ENCODE results near the gene PPP2R2D. TPM values are rescaled to one million over a fixed set of nuclear protein-coding genes. Genes with fewer than 3 reads are reported as not detected.
"Not testable (repeated sequence)": the region's sequence is repeated elsewhere in the genome, so short reads cannot be mapped to it uniquely, and the experiment has no call there.

PPP2R2D gene
- total RNA-seq, 1 donor: 24.2 TPM

DNA sequence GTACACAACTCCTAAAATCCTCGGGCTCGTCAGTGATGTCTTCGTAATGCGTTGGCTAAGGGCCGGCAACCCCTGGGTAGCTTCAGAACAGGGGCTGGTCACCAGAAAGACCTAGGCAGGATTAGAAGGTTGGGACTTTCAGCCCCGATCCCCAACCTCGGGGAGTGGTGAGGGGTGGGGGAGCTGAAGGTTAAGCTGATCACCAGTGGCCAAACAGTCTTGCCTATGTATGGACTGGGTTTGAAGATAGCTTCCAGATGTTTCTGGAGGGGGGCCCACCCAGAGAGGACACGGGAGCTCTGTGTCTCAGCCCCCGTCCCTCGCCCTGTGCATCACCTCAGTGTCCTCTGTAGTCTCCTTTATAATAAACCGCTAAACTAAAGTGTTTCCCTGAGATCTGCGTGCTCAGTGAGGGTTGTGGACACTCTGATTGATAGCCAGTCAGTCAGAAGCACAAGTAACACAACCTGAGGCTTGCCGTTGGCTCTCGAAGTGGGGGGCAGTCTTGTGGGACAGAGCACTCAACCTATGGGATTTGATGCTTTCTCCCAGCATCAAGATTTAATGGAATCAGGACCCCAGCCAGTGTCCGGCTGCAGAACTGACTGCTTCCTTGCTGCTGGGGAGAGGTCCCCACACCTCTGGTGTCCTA is 10.0 kb downstream of the PPP2R2D start:
- TF ChIP-seq, protein P1, sequence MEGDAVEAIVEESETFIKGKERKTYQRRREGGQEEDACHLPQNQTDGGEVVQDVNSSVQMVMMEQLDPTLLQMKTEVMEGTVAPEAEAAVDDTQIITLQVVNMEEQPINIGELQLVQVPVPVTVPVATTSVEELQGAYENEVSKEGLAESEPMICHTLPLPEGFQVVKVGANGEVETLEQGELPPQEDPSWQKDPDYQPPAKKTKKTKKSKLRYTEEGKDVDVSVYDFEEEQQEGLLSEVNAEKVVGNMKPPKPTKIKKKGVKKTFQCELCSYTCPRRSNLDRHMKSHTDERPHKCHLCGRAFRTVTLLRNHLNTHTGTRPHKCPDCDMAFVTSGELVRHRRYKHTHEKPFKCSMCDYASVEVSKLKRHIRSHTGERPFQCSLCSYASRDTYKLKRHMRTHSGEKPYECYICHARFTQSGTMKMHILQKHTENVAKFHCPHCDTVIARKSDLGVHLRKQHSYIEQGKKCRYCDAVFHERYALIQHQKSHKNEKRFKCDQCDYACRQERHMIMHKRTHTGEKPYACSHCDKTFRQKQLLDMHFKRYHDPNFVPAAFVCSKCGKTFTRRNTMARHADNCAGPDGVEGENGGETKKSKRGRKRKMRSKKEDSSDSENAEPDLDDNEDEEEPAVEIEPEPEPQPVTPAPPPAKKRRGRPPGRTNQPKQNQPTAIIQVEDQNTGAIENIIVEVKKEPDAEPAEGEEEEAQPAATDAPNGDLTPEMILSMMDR (IDR thresholded peaks at IDR 0.05; ENCODE audit: insufficient read depth, low read length): no peak
- no peak overlapping the region for H3K4me3 ChIP-seq (ENCODE audit: low read depth, low read length)

DNA sequence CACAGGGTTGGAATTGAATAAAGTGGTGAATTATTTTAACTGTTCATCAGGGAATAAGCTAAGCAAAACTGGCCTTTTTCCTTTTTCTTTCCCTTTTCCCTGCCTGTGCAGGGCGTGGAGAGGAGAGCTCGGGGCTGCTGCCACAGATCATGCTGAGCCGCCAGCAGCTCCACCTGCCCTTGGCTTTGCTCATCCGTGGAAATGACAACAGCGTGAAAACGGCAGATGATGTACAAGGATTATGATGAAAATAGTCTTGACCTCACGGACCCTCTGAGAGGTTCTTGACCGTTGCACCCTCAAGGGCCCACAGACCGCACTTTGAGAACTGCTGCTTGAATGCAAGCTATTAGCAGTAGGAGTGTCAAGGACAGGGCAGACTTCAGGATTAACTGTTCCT is 10.6 kb downstream of the PPP2R2D start:
- TF ChIP-seq, protein P1 (IDR thresholded peaks at IDR 0.05; ENCODE audit: insufficient read depth, low read length): no peak
- H3K4me3 ChIP-seq (ENCODE audit: low read depth, low read length): no peak overlapping the region
- DNase-seq (ENCODE audit: low read depth): no peak

More for the DNA sequence above, 10.0 kb downstream of the PPP2R2D start:
- DNase-seq (ENCODE audit: low read depth): no peak

DNA sequence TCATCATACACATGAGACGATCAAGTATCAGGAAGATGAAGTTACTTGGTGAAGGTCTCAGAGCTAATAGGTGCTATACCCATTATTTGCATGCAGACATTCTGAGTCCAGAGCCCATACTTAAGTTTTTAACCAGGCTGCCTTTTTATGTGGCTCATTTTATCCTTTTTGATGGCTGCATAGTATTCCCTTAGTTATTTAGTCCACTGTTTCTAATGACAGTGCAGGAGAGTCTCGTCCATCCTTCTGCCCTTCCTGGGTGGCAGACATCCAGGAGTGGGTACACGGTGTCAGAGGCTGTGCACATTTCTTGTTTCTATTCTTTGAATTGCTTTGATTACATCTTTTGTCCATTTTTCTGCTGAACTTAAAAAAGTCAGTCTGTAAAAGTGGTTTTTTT is 11.8 kb downstream of the PPP2R2D start:
- H3K4me3 ChIP-seq (ENCODE audit: low read depth, low read length): no peak overlapping the region
- no peak for DNase-seq (ENCODE audit: low read depth)
- TF ChIP-seq, protein P1 (IDR thresholded peaks at IDR 0.05; ENCODE audit: insufficient read depth, low read length): no peak

DNA sequence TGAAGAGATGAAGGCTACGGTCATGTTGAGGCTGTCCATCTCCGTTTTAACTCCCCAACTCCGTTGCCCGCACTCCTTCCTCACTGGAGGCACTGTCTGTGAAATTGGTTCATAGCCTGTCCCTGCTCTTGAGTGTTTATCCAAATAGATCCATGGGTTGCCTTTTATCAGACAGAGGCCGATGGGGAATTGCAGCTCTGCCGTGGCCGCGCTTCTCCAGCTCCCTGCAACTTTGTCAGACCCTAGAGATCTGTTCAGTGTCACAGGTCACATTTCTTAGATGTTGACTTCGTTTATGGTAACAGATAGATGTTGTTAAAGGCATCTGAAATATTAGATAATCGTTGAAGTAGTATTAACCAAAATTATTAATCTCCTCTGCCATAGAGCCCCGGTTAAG is 14.7 kb downstream of the PPP2R2D start:
- H3K4me3 ChIP-seq (ENCODE audit: low read depth, low read length): no peak overlapping the region
- TF ChIP-seq, protein P1 (IDR thresholded peaks at IDR 0.05; ENCODE audit: insufficient read depth, low read length): no peak
- no peak for DNase-seq (ENCODE audit: low read depth)

DNA sequence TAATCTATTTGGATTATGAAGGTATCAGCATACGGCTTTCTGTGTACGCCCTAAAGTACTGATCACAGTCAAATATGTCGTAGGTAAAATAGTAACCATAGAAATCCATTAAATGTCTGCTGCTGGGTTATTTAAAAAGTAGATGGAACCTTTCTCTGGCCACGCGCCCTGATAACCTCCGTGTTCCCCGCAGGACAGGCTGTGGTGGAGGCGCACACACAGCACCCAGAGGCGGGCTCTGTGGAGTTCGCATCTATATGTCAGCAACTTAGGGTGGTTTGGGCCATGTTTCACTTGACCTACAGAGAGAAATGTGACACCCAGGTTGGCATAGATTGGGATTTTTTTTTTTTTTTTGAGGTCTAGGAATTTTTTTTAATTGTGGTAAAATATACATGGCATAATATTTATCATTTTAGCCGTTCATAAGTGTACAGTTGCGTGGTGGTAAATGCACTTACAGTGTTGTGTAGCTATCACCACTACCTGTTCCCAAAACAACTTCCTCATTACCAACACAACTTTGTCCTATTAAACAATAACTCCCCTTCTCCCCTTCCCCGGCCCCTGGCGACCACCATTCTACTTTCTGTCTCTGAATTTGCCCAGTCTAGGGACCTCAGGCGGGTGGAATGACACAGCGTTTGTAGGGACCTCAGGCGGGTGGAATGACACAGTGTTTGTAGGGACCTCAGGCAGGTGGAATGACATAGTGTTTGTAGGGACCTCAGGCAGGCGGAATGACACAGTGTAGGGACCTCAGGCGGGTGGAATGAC is 15.4 kb downstream of the PPP2R2D start:
- H3K4me3 ChIP-seq (ENCODE audit: low read depth, low read length): no peak overlapping the region
- DNase-seq (ENCODE audit: low read depth): no peak
- TF ChIP-seq, protein P1 (IDR thresholded peaks at IDR 0.05; ENCODE audit: insufficient read depth, low read length): no peak

DNA sequence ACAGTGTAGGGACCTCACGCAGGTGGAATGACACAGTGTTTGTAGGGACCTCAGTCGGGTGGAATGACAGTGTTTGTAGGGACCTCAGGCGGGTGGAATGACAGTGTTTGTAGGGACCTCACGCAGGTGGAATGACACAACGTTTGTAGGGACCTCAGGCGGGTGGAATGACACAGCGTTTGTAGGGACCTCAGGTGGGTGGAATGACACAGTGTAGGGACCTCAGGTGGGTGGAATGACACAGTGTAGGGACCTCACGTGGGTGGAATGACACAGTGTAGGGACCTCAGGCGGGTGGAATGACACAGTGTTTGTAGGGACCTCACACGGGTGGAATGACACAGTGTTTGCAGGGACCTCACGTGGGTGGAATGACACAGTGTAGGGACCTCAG is 16.0 kb downstream of the PPP2R2D start:
- H3K4me3 ChIP-seq (ENCODE audit: low read depth, low read length); DNase-seq (ENCODE audit: low read depth): not testable (repeated sequence)

DNA sequence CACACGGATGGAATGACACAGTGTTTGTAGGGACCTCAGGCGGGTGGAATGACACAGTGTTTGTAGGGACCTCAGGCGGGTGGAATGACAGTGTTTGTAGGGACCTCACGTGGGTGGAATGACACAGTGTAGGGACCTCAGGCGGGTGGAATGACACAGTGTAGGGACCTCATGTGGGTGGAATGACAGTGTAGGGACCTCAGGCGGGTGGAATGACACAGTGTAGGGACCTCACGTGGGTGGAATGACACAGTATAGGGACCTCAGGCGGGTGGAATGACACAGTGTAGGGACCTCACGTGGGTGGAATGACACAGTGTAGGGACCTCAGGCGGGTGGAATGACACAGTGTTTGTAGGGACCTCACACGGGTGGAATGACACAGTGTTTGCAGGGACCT is 16.7 kb downstream of the PPP2R2D start:
- not testable (repeated sequence) for DNase-seq (ENCODE audit: low read depth); H3K4me3 ChIP-seq (ENCODE audit: low read depth, low read length)

DNA sequence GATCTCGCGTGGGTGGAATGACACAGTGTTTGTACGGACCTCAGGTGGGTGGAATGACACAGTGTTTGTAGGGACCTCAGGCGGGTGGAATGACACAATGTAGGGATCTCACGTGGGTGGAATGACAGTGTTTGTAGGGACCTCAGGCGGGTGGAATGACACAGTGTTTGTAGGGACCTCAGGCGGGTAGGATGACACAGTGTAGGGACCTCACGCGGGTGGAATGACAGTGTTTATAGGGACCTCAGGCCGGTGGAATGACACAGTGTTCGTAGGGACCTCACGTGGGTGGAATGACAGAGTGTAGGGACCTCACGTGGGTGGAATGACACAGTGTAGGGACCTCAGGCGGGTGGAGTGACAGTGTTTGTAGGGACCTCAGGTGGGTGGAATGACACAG is 18.7 kb downstream of the PPP2R2D start:
- not testable (repeated sequence) for DNase-seq (ENCODE audit: low read depth); H3K4me3 ChIP-seq (ENCODE audit: low read depth, low read length)

All from fibroblast of the aortic adventitia (primary cell).